Limb (tissue), 2 donors: ENCODE results near the gene CACNA1F.
A peak's percentile ranks its signal among the peaks of the same experiment; 100 is the strongest.

Experiments used
- DNase-seq, 2 donors: peaks; one replicate each; pipeline ENCODE4 v3.0.0-alpha.2; 2016; ENCODE audit errors: extremely low spot score in 2 of 2

Gene CACNA1F

GRCh38 chrX:49257846-49258748 lies 25.0 kb upstream of the CACNA1F start:
- no peak for DNase-seq

- no peak for DNase-seq
These were observed 24.1 kb upstream of the CACNA1F start for GRCh38 chrX:49257074-49257790.

- DNase-seq: no peak
These were observed 23.3 kb upstream of the CACNA1F start for GRCh38 chrX:49256268-49256995.

- no peak for DNase-seq
These were observed 21.5 kb upstream of the CACNA1F start for GRCh38 chrX:49254639-49255038.

GRCh38 chrX:49251325-49251724 lies 18.2 kb upstream of the CACNA1F start:
- no peak for DNase-seq

GRCh38 chrX:49250578-49250977 lies 17.4 kb upstream of the CACNA1F start:
- no peak for DNase-seq

GRCh38 chrX:49250066-49250465 lies 16.9 kb upstream of the CACNA1F start:
- DNase-seq: no peak

- no peak for DNase-seq
These were observed 16.5 kb upstream of the CACNA1F start for GRCh38 chrX:49249616-49250015.

- no peak for DNase-seq
These were observed 15.9 kb upstream of the CACNA1F start for GRCh38 chrX:49249071-49249470.

- DNase-seq: peak in 1 of 2 donors; percentile 39
These were observed 15.0 kb upstream of the CACNA1F start for GRCh38 chrX:49247916-49248811.

GRCh38 chrX:49247346-49247745 lies 14.2 kb upstream of the CACNA1F start:
- DNase-seq: no peak

GRCh38 chrX:49246541-49246940 lies 13.4 kb upstream of the CACNA1F start:
- DNase-seq: no peak

GRCh38 chrX:49244207-49244606 lies 11.1 kb upstream of the CACNA1F start:
- DNase-seq: no peak

GRCh38 chrX:49243166-49243565 lies 10.0 kb upstream of the CACNA1F start:
- DNase-seq: no peak

GRCh38 chrX:49242545-49243066 lies 9.5 kb upstream of the CACNA1F start:
- DNase-seq: no peak

- DNase-seq: no peak
These were observed 5.6 kb upstream of the CACNA1F start for GRCh38 chrX:49238735-49239134.

GRCh38 chrX:49237060-49237459 lies 3.9 kb upstream of the CACNA1F start:
- no peak for DNase-seq

- no peak for DNase-seq
These were observed 881 bp upstream of the CACNA1F start for GRCh38 chrX:49233887-49234555.

GRCh38 chrX:49232525-49232924 lies 615 bp downstream of the CACNA1F start:
- DNase-seq: no peak

GRCh38 chrX:49231333-49232000 lies 1.7 kb downstream of the CACNA1F start:
- DNase-seq: no peak
